Activated CD4-positive, alpha-beta T cell treated with anti-CD3 and anti-CD28 coated beads, Interleukin-2, amount 50 U/mL, for 48 hours (primary cell): ENCODE measurements around the gene AKT3.
"Not testable (repeated sequence)": the region's sequence is repeated elsewhere in the genome, so short reads cannot be mapped to it uniquely, and the experiment has no call there.

Source experiments
- DNase-seq, 2 experiments: peaks; one replicate each; pipeline ENCODE4 v3.0.0-alpha.2; 2020

AKT3 gene

DNA sequence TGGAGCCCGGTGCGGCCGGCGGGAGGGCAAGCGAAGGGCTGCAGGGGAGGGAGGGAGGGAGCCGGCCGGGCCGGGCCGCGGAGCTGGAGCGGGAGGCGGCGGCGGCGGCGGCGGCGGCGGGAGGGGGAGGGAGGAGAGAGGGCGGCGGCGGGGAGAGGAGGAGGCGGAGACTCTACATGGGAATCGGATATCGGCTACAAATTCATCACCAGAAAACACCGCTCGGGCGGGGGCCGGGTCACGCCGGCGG is at the start of gene AKT3:
Gene AKT3 (minus strand): TSS at position 42 of the 250 bp plus-strand sequence. CDS start 7,073 bp downstream, outside the sequence.
- DNase-seq, result peak; percentile 82 to 83

DNA sequence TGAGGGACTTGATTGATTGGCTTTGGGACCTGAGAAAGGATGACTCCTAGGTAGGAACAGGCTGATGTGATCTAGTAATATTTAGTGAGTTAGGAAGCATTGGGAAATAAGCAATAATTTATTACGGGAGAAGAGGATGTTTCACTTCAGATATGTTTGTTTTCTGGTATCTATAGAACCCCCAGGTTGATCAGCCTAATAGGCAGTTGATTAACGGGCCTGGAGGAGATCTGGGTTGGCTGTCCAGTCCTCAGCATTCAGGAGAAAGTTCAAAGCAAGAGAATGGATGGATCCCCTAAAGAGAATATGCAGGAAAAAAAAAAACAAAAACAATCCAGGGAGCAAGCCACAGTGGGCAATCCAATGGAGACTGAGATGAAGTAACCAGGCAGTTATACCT is 48.2 kb upstream of the AKT3 start:
- no peak for DNase-seq

DNA sequence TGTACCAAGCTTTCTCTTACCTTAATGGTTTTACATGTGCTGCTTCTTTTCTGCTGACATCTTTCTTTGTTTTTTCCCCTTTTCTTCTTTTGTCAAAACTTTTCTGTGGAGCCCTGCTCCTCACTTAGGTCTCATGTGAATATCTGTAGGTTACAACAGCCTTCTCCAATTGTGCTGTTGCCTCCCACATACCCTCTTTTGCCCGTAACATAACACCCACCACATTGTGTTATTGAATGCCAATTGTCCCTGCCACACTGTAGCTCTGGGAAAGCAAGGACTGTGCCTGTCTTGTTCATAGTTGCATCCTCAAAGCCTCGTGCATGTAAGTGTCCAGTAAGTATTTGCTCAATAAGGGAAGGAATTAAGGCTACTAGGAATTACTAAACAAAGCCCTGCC is 46.3 kb upstream of the AKT3 start:
- DNase-seq, result no peak

DNA sequence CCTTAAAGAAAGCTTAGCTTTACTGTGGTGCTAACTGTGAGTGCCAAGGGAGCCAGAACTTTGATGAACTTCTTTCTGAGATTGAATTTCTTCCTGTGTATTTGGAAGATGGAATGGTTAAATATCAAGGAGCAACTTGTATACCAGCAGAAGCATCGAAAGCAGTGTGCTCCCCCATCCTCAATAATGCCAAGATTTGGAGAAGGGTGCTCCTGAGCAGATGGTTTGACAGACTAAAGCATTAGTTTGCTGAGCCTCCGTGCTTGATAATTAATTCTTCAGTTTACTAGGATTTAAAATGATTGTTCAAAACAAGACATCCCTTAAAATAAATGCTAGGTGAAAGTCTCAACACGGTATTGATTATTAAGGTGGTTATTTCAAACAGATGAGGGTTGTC is 42.4 kb upstream of the AKT3 start:
- DNase-seq, result no peak

GRCh38 chr1:243890576-243890975 is 40.5 kb upstream of the AKT3 start:
- no peak for DNase-seq

GRCh38 chr1:243885806-243886205 is 35.8 kb upstream of the AKT3 start:
- no peak for DNase-seq

- DNase-seq, result no peak
These were observed 34.6 kb upstream of the AKT3 start for GRCh38 chr1:243884603-243885002.

DNA sequence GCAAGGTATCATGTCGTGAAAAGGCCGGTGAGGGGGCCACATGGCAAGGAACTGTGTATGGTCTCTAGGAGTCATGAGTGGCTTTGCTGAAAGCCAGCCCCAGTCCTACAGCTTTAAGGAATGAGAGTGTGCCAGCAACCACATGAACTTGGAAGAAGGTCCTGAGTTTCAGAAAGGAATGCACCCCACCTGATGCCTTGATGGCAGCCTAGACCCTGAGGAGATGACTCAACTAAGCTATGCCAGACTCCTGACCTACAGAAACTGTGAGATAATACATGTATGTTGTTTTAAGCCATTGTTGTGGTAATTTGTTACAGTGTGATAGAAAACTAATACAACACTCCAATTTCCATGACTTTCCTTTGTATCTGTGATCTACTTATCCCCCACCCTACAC is 33.5 kb upstream of the AKT3 start:
- no peak for DNase-seq

GRCh38 chr1:243882276-243882675 is 32.2 kb upstream of the AKT3 start:
- no peak for DNase-seq

- DNase-seq, result not testable (repeated sequence)
These were observed 27.0 kb upstream of the AKT3 start for GRCh38 chr1:243877058-243877457.

DNA sequence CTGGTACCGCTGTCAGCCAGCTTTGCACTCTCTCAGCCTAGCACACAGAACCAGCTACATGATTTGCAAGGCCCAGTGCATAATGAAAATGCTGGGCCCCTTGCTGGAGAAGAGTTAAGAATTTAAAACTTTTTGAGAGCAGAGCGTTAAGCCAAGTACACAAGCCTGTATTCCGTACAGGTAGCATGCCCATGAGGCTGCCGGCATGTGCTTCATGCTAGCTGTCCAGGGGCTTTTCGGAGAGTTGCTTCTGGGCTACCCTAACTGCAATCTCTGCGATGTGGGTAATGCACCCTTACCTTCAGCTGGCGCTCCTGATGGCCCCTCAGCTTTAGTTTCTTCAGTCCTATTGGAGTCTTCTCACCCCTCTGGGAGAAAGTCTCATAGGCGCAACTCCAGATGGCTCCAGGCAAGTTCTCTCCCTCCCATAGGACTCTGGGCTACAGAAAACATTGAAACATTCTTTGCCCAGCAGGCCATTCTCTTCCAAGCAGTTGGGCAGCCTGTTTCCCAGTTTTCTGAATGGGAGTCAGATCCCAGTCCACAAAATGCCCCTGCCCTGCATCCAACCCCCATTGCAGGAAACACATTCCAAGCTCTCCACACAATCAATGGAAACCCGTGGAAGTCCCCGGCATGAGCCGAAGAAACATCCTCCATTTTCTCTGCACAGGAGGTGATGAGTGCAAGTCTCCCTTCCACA is 5.7 kb upstream of the AKT3 start:
- no peak for DNase-seq

GRCh38 chr1:243851765-243852164 is 1.7 kb upstream of the AKT3 start:
- no peak for DNase-seq

GRCh38 chr1:243851257-243851756 is 1.3 kb upstream of the AKT3 start:
- peak; percentile 2 to 6 for DNase-seq

- DNase-seq, result peak; percentile 75 to 81
These were observed 611 bp upstream of the AKT3 start for GRCh38 chr1:243850452-243851256.

DNA sequence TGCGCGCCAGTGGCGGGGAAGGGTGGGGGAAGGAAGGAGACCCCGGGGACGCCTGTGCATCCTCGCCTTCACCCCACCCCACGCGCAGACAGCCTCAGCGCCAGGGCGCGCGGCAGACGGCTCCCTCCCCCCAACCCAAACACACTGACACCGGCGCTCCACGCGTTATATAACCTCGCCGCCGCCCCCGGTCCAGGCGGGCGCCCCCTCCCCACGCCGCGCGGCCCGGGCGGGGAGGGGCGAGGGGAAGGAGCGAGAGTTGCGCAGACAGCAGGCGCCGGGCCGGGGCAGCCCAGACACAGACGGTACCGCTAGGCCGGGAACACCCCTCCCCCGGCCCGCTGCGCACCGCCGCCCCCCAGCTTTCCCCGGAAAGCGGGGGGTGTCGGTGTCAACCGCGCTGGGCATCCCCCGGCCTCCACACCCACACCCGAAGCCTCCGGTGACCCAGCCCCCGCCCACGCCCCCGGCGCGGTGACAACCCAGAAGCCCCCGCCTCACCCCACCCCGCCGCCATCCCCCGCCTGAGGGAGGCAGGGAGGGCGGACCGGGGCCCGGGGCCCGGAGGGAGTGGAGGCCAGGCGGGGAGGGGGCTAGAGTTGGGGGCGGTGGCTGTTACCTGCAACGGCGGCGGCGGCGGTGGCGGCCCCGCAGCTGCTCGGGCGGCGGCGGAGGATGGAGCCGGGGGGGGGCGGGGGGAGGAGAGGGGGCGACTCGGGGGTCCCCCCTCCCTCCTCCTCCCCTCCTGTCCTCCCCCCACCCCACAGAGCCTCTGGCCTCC is 432 bp downstream of the AKT3 start:
- DNase-seq, result peak; percentile 54 to 62

- peak; percentile 50 to 59 for DNase-seq
These were observed 1.1 kb downstream of the AKT3 start for GRCh38 chr1:243848858-243849420.

- DNase-seq, result no peak
These were observed 1.7 kb downstream of the AKT3 start for GRCh38 chr1:243848165-243848857.

DNA sequence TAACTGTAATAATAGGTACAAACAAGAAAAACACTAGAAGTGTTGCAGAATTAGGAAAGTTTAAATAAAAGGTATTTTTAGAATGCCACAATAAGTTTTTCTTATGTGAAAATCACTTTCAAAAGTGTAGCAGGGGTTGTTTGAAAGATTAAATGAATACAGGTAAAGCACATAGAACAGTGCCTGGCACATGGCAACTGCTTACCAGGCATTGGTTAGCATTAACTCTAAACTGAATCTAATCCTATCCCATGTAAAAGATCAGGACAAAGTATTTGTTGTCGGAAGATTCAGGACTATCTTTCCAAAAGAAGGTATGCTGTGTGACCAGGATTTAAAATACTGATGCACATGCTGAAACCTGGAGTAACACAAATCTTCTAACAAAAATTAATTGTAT is 3.3 kb downstream of the AKT3 start:
- DNase-seq, result no peak

DNA sequence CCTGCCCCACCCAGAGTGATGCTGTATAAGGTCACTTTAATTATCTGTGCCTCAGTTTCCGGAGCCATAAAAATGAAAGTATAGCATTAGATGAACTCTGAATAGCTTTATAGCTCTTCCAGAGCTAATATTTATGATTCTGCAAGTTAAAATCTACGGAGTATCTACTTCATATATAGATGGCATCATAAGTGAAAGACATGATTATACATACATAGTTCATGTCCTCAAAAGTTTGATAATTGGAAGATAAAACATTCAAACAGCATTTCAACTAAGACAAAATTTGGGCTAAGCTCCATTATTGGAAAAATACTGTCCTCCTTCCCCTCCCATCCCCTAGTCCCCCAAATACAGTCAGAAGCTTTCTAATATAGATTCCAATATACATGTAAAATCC is 4.2 kb downstream of the AKT3 start:
- DNase-seq, result no peak

- DNase-seq, result no peak
These were observed 5.9 kb downstream of the AKT3 start for GRCh38 chr1:243844186-243844585.

- peak in 1 of 2 experiments; percentile 6 for DNase-seq
These were observed 7.0 kb downstream of the AKT3 start for GRCh38 chr1:243842978-243843511.

DNA sequence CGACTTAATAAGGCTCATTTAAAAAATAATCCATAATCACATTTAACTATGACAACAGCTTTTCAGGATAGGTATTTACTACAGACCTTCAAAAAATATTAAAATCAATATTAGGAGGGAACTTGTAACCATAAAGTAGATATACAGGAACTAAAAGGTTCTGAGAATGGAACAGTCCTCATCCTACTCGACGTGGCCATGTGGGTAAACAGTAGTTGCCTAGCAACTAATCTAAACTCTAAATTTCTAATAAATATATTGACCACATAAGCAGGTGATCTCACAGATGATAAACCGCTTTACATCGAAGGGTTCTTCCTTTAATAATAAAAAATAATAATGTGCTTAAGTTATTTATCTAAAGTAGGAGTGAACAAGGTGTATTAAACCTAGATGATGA is 7.9 kb downstream of the AKT3 start:
- DNase-seq, result no peak
